Liver (tissue), 9 donors: Measurements from ENCODE around the gene PIP4K2C. TPM values are rescaled to one million over a fixed set of nuclear protein-coding genes. Genes with fewer than 3 reads are reported as not detected.
"Not testable (repeated sequence)": the region's sequence is repeated elsewhere in the genome, so short reads cannot be mapped to it uniquely, and the experiment has no call there.

Experiments used
- DNase-seq: peaks from one replicate; pipeline ENCODE4 v3.0.0-alpha.2; 2017; ENCODE audit warnings: low spot score
- H3K27ac ChIP-seq, 2 donors: one replicate each; pipeline ENCODE4 v1.7.0; 2013; ENCODE audit warnings: inconsistent platforms in 2 of 2, low read length in 2 of 2, control low read depth in 1 of 2, low read depth in 1 of 2, mild to moderate bottlenecking in 1 of 2
- H3K27me3 ChIP-seq, 4 donors: one replicate each; pipeline versions ENCODE4 v1.6.1 to v1.7.0; 2013; ENCODE audit warnings: low read length in 3 of 4, inconsistent platforms in 1 of 4, mild to moderate bottlenecking in 1 of 4, moderate library complexity in 1 of 4; ENCODE audit not compliant: control insufficient read depth in 4 of 4, insufficient read depth in 4 of 4
- H3K36me3 ChIP-seq, 4 donors: one replicate each; pipeline versions ENCODE4 v1.6.1 to v1.7.0; 2013; ENCODE audit warnings: low read length in 3 of 4, mild to moderate bottlenecking in 3 of 4, low read depth in 1 of 4, moderate library complexity in 1 of 4; ENCODE audit not compliant: control insufficient read depth in 4 of 4, insufficient read depth in 3 of 4
- H3K4me1 ChIP-seq, 4 donors: one replicate each; pipeline versions ENCODE4 v1.6.1 to v1.7.0; 2013; ENCODE audit warnings: low read length in 3 of 4, mild to moderate bottlenecking in 3 of 4, moderate library complexity in 1 of 4; ENCODE audit not compliant: control insufficient read depth in 4 of 4, insufficient read depth in 4 of 4
- H3K4me3 ChIP-seq, 3 donors: one replicate each; pipeline versions ENCODE4 v1.6.1 to v1.7.0; 2013; ENCODE audit warnings: low read length in 3 of 3, control low read depth in 1 of 3, low read depth in 1 of 3, mild to moderate bottlenecking in 1 of 3
- H3K9ac ChIP-seq, 2 donors: one replicate each; pipeline ENCODE4 v1.7.0; 2013; ENCODE audit warnings: low read length in 2 of 2, mild to moderate bottlenecking in 2 of 2, moderate library complexity in 2 of 2, control low read depth in 1 of 2, low read depth in 1 of 2
- H3K9me3 ChIP-seq, 4 donors: one replicate each; pipeline versions ENCODE4 v1.6.1 to v1.7.0; 2013; ENCODE audit warnings: low read length in 3 of 4; ENCODE audit not compliant: control insufficient read depth in 4 of 4
- ATF3 ChIP-seq: IDR thresholded peaks from 2 replicates; pipeline ENCODE4 v1.6.1; 2016; ENCODE audit warnings: antibody characterized with exemption
- CTCF ChIP-seq: fragments of 150-350 bp; IDR thresholded peaks from 2 replicates; pipeline ENCODE4 v1.5.1; 2017; ENCODE audit warnings: improper control_type of control experiment, low read depth, low read length; ENCODE audit not compliant: missing input control
- EGR1 ChIP-seq, 2 donors: IDR thresholded peaks; 2 replicates each; pipeline ENCODE4 v1.6.1; 2016 to 2018; ENCODE audit warnings: antibody characterized with exemption in 2 of 2, low read depth in 2 of 2
- FOXA2 ChIP-seq: IDR thresholded peaks from 2 replicates; pipeline ENCODE4 v1.6.1; 2016; ENCODE audit warnings: antibody characterized with exemption
- GABPA ChIP-seq, 2 donors: IDR thresholded peaks in 1 of 2; conservative IDR thresholded peaks in 1 of 2; 2 replicates each; pipeline ENCODE4 v1.6.1; 2016; ENCODE audit warnings: antibody characterized with exemption in 2 of 2, mild to moderate bottlenecking in 1 of 2, moderate library complexity in 1 of 2
- HNF4A ChIP-seq, 2 donors: conservative IDR thresholded peaks; 2 replicates each; pipeline ENCODE4 v1.6.1; 2016; ENCODE audit warnings: antibody characterized with exemption in 2 of 2, mild to moderate bottlenecking in 2 of 2
- HNF4G ChIP-seq: IDR thresholded peaks from 2 replicates; pipeline ENCODE4 v1.6.1; 2016; ENCODE audit warnings: antibody characterized with exemption
- JUND ChIP-seq, 2 donors: IDR thresholded peaks; 2 replicates each; pipeline ENCODE4 v1.6.1; 2016; ENCODE audit warnings: antibody characterized with exemption in 2 of 2
- MAX ChIP-seq: IDR thresholded peaks from 2 replicates; pipeline ENCODE4 v1.6.1; 2016; ENCODE audit warnings: antibody characterized with exemption
- RAD21 ChIP-seq, 2 donors: IDR thresholded peaks; 2 replicates each; pipeline ENCODE4 v1.6.1; 2016; ENCODE audit warnings: antibody characterized with exemption in 2 of 2, mild to moderate bottlenecking in 2 of 2
- REST ChIP-seq: IDR thresholded peaks from 2 replicates; pipeline ENCODE4 v1.6.1; 2016; ENCODE audit warnings: antibody characterized with exemption, mild to moderate bottlenecking
- RXRA ChIP-seq, 2 donors: IDR thresholded peaks; 2 replicates each; pipeline ENCODE4 v1.6.1; 2017 to 2018; ENCODE audit warnings: antibody characterized with exemption in 2 of 2, mild to moderate bottlenecking in 1 of 2
- SP1 ChIP-seq: IDR thresholded peaks from 2 replicates; pipeline ENCODE4 v1.6.1; 2018; ENCODE audit warnings: antibody characterized with exemption, mild to moderate bottlenecking
- TAF1 ChIP-seq: conservative IDR thresholded peaks from 2 replicates; pipeline ENCODE4 v1.6.1; 2016; ENCODE audit warnings: antibody characterized with exemption, mild to moderate bottlenecking
- YY1 ChIP-seq: IDR thresholded peaks from 2 replicates; pipeline ENCODE4 v1.6.1; 2016; ENCODE audit warnings: antibody characterized with exemption, mild to moderate bottlenecking
- ZBTB33 ChIP-seq: IDR thresholded peaks from 2 replicates; pipeline ENCODE4 v1.6.1; 2016; ENCODE audit warnings: antibody characterized with exemption
- WGBS: extraction: QIAGEN DNeasy Blood & Tissue Kit; methylation state at CpG from one replicate; pipeline ENCODE4 v1.1.7; 2013; 5-methylcytosine and 5-hydroxymethylcytosine counted together
- polyA plus RNA-seq, 2 donors: library from polyadenylated mRNA; stranded (reverse) in 1 of 2; unstranded in 1 of 2; fragments of 200-250 nt in 1 of 2; fragments of >200 nt in 1 of 2; fragmentation: Nextera tagmentation in 1 of 2; extraction: Ambion mirVana in 1 of 2; gene quantifications; one replicate each; pipeline versions ENCODE4 v1.2.1 to v1.2.3, GENCODE V29; 2013 to 2015
- total RNA-seq, 2 donors: library from RNA; depleted of rRNA; stranded (reverse); fragments of >200 nt; gene quantifications; one replicate each; pipeline ENCODE4 v1.2.3, GENCODE V29; 2014
- donor health status: healthy.
- donor health status: healthy.
- donor health status: healthy.
- donor health status: healthy.
- donor health status: healthy.

The PIP4K2C gene
- total and polyA plus RNA-seq, 4 donors = 6.5 to 11.9 (median 9.4) TPM

GRCh38 chr12:57617942-57618341 is 26.9 kb downstream of the PIP4K2C start:
- no peak for DNase-seq
- peaks cover 0 to 18% (median 8%) of the 10 kb centered on the region in 4 donors for H3K27me3 ChIP-seq
- WGBS = 37% methylated on average over 11 of the region's 11 CpGs

GRCh38 chr12:57618431-57618830 is 27.4 kb downstream of the PIP4K2C start:
- not testable (repeated sequence) for H3K9me3 ChIP-seq, DNase-seq, H3K27ac ChIP-seq, H3K4me3 ChIP-seq, H3K36me3 ChIP-seq, H3K9ac ChIP-seq
- Histone ChIP-seq H3K27me3 (peaks cover 0 to 18% (median 7%) of the 10 kb centered on the region in 4 donors), H3K4me1 (peaks cover 4 to 18% (median 12%) of the 10 kb centered on the region in 4 donors)
- 92% methylated on average over 6 of the region's 6 CpGs for WGBS

More at GRCh38 chr12:57617942-57618341, 26.9 kb downstream of the PIP4K2C start:
- no peak overlapping the region for H3K9ac ChIP-seq
- H3K9me3 ChIP-seq = no peaks in the 10 kb centered on the region
- no peak overlapping the region for H3K27ac ChIP-seq
- H3K4me1 ChIP-seq = peaks cover 4 to 18% (median 12%) of the 10 kb centered on the region in 4 donors
- no peaks in the 10 kb centered on the region for H3K36me3 ChIP-seq
- no peak overlapping the region for H3K4me3 ChIP-seq
- TF ChIP-seq JUND (IDR thresholded peaks at IDR 0.05) (no peak), EGR1 (IDR thresholded peaks at IDR 0.05; ENCODE audit: low read depth in 2 of 2) (no peak), CTCF (no peak), SP1 (no peak), YY1 (no peak), HNF4A (conservative IDR thresholded peaks at IDR 0.05) (no peak), GABPA (IDR thresholded peaks at IDR 0.05 in 1 of 2, conservative IDR thresholded peaks at IDR 0.05 in 1 of 2) (no peak), FOXA2 (no peak), REST (no peak), TAF1 (no peak), RXRA (IDR thresholded peaks at IDR 0.05) (no peak), RAD21 (IDR thresholded peaks at IDR 0.05) (no peak), HNF4G (no peak)

- H3K27me3 ChIP-seq = peaks cover 0 to 18% (median 6%) of the 10 kb centered on the region in 4 donors
- no peak overlapping the region for H3K4me3 ChIP-seq
- no peak overlapping the region for H3K27ac ChIP-seq
- WGBS = 39% methylated on average over 16 of the region's 16 CpGs
- no peak for DNase-seq
- H3K36me3 ChIP-seq = no peaks in the 10 kb centered on the region
- TF ChIP-seq ATF3 = no peak
- no peak for TF ChIP-seq CTCF
- TF ChIP-seq MAX = no peak
- TF ChIP-seq HNF4A (conservative IDR thresholded peaks at IDR 0.05) = no peak
- TF ChIP-seq ZBTB33 = no peak
- no peak for TF ChIP-seq JUND (IDR thresholded peaks at IDR 0.05)
- TF ChIP-seq HNF4G = no peak
- TF ChIP-seq EGR1 (IDR thresholded peaks at IDR 0.05; ENCODE audit: low read depth in 2 of 2) = no peak
- TF ChIP-seq GABPA (IDR thresholded peaks at IDR 0.05 in 1 of 2, conservative IDR thresholded peaks at IDR 0.05 in 1 of 2) = no peak
- H3K9ac ChIP-seq = no peak overlapping the region
- peaks cover 4 to 18% (median 12%) of the 10 kb centered on the region in 4 donors for H3K4me1 ChIP-seq
- no peaks in the 10 kb centered on the region for H3K9me3 ChIP-seq
Observed at GRCh38 chr12:57618966-57619433, 28.0 kb downstream of the PIP4K2C start.
